ENCODE data around the gene RNF26.

The RNF26 gene

DNA sequence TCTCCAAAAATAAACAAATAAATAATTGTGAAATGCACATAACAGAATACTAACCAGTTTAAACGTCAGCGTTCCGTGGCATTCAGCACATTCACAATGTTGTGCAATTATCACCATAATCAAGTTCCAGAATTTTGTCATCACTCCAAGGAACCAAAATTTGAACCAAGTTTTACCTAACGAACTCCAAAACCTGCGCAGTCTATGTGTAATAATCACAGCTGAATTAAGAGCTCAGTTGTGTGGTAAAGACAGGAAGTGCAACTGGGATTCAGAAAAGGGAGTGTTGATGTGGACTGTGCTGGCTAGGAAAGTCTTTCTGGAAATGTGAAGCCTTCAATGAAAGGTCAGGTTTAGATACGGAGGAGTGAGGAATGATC, 12.0 kb upstream of the RNF26 start:
- Histone ChIP-seq H3K9me3 (ENCODE audit: control insufficient read depth, insufficient read depth, low read depth, low read length) (no peaks in the 10 kb centered on the region), H3K4me3 (ENCODE audit: low read depth, low read length) (no peak overlapping the region), H3K4me1 (ENCODE audit: control insufficient read depth, insufficient read depth, low read length) (no peaks in the 10 kb centered on the region; the same call in 1 of the 2 replicates), H3K27ac (ENCODE audit: extremely low read depth, low read depth, low read length) (no peak overlapping the region), H3K36me3 (ENCODE audit: control insufficient read depth in 2 of 2, insufficient read depth in 1 of 2, low read length in 2 of 2) (no peaks in the 10 kb centered on the region)
- ChIA-PET CTCF (interaction anchor here (0.6 to 15.8 kb wide), 26 partner anchors 8 to 260 kb away, joined by 3 to 151 read pairs (median 6); partner anchors contain the start of genes C1QTNF5, C2CD2L, CBL and RNF26), POLR2A (interaction anchor here (1.0 kb wide), 1 partner anchor 59 kb away, joined by 3 read pairs; no protein-coding TSS in a partner anchor)
- no peak for TF ChIP-seq ZNF18 (tag by site-specific recombination; IDR thresholded peaks at IDR 0.05)
- TF ChIP-seq ZNF645 (tag by site-specific recombination; IDR thresholded peaks at IDR 0.05), result no peak
- no peak for TF ChIP-seq ZNF791 (tag by site-specific recombination; IDR thresholded peaks at IDR 0.05)
- TF ChIP-seq CTCF (tag by site-specific recombination; IDR thresholded peaks at IDR 0.05), result no peak
- no peak for TF ChIP-seq ZBTB1 (tag by site-specific recombination; IDR thresholded peaks at IDR 0.05)
- no peak for TF ChIP-seq ZNF596 (tag by site-specific recombination; IDR thresholded peaks at IDR 0.05)
- no peak for TF ChIP-seq ZNF670 (tag by site-specific recombination; IDR thresholded peaks at IDR 0.05; ENCODE audit: low read depth)
- TF ChIP-seq, protein P1, sequence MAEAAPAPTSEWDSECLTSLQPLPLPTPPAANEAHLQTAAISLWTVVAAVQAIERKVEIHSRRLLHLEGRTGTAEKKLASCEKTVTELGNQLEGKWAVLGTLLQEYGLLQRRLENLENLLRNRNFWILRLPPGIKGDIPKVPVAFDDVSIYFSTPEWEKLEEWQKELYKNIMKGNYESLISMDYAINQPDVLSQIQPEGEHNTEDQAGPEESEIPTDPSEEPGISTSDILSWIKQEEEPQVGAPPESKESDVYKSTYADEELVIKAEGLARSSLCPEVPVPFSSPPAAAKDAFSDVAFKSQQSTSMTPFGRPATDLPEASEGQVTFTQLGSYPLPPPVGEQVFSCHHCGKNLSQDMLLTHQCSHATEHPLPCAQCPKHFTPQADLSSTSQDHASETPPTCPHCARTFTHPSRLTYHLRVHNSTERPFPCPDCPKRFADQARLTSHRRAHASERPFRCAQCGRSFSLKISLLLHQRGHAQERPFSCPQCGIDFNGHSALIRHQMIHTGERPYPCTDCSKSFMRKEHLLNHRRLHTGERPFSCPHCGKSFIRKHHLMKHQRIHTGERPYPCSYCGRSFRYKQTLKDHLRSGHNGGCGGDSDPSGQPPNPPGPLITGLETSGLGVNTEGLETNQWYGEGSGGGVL (tag by site-specific recombination; IDR thresholded peaks at IDR 0.05), result no peak
- TF ChIP-seq ZNF416 (tag by site-specific recombination; IDR thresholded peaks at IDR 0.05), result no peak
- TF ChIP-seq, protein P2, sequence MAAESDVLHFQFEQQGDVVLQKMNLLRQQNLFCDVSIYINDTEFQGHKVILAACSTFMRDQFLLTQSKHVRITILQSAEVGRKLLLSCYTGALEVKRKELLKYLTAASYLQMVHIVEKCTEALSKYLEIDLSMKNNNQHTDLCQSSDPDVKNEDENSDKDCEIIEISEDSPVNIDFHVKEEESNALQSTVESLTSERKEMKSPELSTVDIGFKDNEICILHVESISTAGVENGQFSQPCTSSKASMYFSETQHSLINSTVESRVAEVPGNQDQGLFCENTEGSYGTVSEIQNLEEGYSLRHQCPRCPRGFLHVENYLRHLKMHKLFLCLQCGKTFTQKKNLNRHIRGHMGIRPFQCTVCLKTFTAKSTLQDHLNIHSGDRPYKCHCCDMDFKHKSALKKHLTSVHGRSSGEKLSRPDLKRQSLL (tag by site-specific recombination; IDR thresholded peaks at IDR 0.05), result no peak
- no peak for TF ChIP-seq REST (tag by site-specific recombination; IDR thresholded peaks at IDR 0.05)
- no peak for TF ChIP-seq GLIS2 (tag by site-specific recombination; IDR thresholded peaks at IDR 0.05)
- no peak for TF ChIP-seq ZNF707 (tag by site-specific recombination; IDR thresholded peaks at IDR 0.05)
- TF ChIP-seq ZNF571 (tag by site-specific recombination; IDR thresholded peaks at IDR 0.05), result no peak
- TF ChIP-seq ZNF624 (tag by site-specific recombination; IDR thresholded peaks at IDR 0.05), result no peak
- TF ChIP-seq ZNF626 (tag by site-specific recombination; IDR thresholded peaks at IDR 0.05), result no peak
- TF ChIP-seq ZNF37A (tag by site-specific recombination; IDR thresholded peaks at IDR 0.05), result no peak

Measured in HEK293 (cell line).